Measurements from ENCODE around the gene SHB.
"Not testable (repeated sequence)": the region's sequence is repeated elsewhere in the genome, so short reads cannot be mapped to it uniquely, and the experiment has no call there.

SHB gene

GRCh38 chr9:37968228-37968701 lies 100.8 kb downstream of the SHB start:
- DNase-seq (ENCODE audit: low spot score) = no peak
- no peak for TF ChIP-seq CTCF (IDR thresholded peaks at IDR 0.05; ENCODE audit: extremely low read depth, missing control alignments)

GRCh38 chr9:37967761-37968080 lies 101.3 kb downstream of the SHB start:
- no peak for TF ChIP-seq CTCF (IDR thresholded peaks at IDR 0.05; ENCODE audit: extremely low read depth, missing control alignments)
- DNase-seq (ENCODE audit: low spot score) = no peak

GRCh38 chr9:37967014-37967760 lies 101.8 kb downstream of the SHB start:
- DNase-seq (ENCODE audit: low spot score) = no peak
- no peak for TF ChIP-seq CTCF (IDR thresholded peaks at IDR 0.05; ENCODE audit: extremely low read depth, missing control alignments)

- TF ChIP-seq CTCF (IDR thresholded peaks at IDR 0.05; ENCODE audit: extremely low read depth, missing control alignments) = no peak
- no peak for DNase-seq (ENCODE audit: low spot score)
Measured at GRCh38 chr9:37966412-37967013, 102.5 kb downstream of the SHB start.

GRCh38 chr9:37965676-37966345 lies 103.2 kb downstream of the SHB start:
- not testable (repeated sequence) for DNase-seq (ENCODE audit: low spot score)

- DNase-seq (ENCODE audit: low spot score) = no peak
- TF ChIP-seq CTCF (IDR thresholded peaks at IDR 0.05; ENCODE audit: extremely low read depth, missing control alignments) = no peak
Measured at GRCh38 chr9:37965116-37965515, 103.9 kb downstream of the SHB start.

GRCh38 chr9:37964740-37965081 lies 104.3 kb downstream of the SHB start:
- TF ChIP-seq CTCF (IDR thresholded peaks at IDR 0.05; ENCODE audit: extremely low read depth, missing control alignments) = no peak
- DNase-seq (ENCODE audit: low spot score) = no peak
